BE2C (cell line): ENCODE measurements around the gene ARHGAP6. TPM values are rescaled to one million over a fixed set of nuclear protein-coding genes. Genes with fewer than 3 reads are reported as not detected.

ENCODE experiments used
- DNase-seq: peaks from one replicate; pipeline ENCODE4 v3.0.0-alpha.2; 2020
- H3K27me3 ChIP-seq: fragments of 250-450 bp; sonication (Bioruptor Pico); 2 replicates; pipeline ENCODE4 v1.5.1; 2020; ENCODE audit warnings: mild to moderate bottlenecking
- H3K36me3 ChIP-seq: fragments of 250-450 bp; sonication (Bioruptor Pico); 2 replicates; pipeline ENCODE4 v1.5.1; 2020; ENCODE audit warnings: mild to moderate bottlenecking
- H3K4me1 ChIP-seq: fragments of 250-450 bp; sonication (Bioruptor Pico); 2 replicates; pipeline ENCODE4 v1.5.1; 2020
- H3K4me3 ChIP-seq: 2 replicates; pipeline ENCODE4 v1.5.1; 2011; ENCODE audit warnings: low read depth, low read length
- H3K9me3 ChIP-seq: fragments of 250-450 bp; sonication (Bioruptor Pico); 2 replicates; pipeline ENCODE4 v1.5.1; 2020
- polyA plus RNA-seq: library from polyadenylated mRNA; unstranded; fragments of >200 nt; gene quantifications from one replicate; pipeline ENCODE4 v1.2.1, GENCODE V29; 2012; ENCODE audit warnings: low read depth, missing spikeins; ENCODE audit not compliant: insufficient read length, insufficient read depth
- TF ChIP-seq, protein P1 (sequence below): IDR thresholded peaks from 2 replicates; pipeline ENCODE4 v1.5.1; 2012; ENCODE audit warnings: mild to moderate bottlenecking, low read depth, low read length

The ARHGAP6 gene, protein sequence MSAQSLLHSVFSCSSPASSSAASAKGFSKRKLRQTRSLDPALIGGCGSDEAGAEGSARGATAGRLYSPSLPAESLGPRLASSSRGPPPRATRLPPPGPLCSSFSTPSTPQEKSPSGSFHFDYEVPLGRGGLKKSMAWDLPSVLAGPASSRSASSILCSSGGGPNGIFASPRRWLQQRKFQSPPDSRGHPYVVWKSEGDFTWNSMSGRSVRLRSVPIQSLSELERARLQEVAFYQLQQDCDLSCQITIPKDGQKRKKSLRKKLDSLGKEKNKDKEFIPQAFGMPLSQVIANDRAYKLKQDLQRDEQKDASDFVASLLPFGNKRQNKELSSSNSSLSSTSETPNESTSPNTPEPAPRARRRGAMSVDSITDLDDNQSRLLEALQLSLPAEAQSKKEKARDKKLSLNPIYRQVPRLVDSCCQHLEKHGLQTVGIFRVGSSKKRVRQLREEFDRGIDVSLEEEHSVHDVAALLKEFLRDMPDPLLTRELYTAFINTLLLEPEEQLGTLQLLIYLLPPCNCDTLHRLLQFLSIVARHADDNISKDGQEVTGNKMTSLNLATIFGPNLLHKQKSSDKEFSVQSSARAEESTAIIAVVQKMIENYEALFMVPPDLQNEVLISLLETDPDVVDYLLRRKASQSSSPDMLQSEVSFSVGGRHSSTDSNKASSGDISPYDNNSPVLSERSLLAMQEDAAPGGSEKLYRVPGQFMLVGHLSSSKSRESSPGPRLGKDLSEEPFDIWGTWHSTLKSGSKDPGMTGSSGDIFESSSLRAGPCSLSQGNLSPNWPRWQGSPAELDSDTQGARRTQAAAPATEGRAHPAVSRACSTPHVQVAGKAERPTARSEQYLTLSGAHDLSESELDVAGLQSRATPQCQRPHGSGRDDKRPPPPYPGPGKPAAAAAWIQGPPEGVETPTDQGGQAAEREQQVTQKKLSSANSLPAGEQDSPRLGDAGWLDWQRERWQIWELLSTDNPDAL (N-terminal part only)
- polyA plus RNA-seq: not detected

DNA sequence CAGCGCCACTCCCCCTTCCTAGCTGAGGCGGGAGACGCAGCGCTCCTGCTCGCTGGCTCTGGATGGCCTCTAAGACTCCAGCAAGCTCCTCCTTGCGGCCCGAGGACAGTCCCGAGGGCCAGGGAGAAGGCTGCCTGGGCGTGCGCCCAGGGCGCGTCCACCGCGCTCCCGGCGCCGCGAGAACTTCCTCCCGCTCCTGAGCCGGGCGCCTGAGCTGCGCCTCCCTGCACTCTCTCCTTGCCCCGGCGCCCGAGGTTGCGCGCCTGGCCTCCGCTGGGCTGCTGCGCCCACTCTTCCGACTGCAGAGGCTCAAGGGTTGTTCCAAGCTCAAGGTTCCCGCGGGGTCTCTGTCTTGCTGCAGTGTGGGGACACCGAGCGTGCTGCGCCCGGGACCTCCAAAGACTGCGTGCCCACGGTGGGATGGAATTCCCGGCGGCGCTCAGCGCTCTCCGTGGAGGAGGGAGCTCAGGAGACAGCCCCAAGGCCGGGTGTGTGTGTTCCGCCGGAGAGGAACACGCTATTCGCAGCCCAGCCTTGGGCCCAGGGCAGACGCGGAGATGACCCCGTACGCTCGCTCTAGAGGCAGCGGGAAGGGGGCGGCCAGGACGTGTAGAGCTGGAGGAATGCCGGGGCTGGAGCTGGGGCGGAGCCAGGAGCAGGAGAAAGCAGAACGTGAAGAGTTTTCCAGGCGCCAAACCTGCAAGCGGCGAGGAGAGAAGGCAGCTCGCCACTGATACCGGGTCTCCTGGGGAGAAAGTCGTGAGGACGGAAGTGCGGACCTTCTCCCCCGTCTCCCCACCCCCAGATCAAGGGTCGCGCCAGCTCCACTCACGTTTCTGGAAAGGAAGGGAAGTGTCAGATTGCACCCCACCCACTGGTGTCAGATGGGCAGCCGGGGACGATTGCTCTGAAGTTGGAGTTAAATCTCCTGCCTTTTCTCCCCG, at the start of gene ARHGAP6:
Gene ARHGAP6, minus strand, starts transcription at position 753 of the 944 bp plus-strand sequence. CDS start 1,092 bp downstream, outside the sequence.
- Histone ChIP-seq H3K4me3 (no peak within 1 kb of the TSS), H3K27me3 (peaks cover 15% of the 10 kb centered on the region), H3K4me1 (no peaks in the 10 kb centered on the region), H3K9me3 (no peaks in the 10 kb centered on the region), H3K36me3 (no peaks in the 10 kb centered on the region)
- TF ChIP-seq, protein P1, sequence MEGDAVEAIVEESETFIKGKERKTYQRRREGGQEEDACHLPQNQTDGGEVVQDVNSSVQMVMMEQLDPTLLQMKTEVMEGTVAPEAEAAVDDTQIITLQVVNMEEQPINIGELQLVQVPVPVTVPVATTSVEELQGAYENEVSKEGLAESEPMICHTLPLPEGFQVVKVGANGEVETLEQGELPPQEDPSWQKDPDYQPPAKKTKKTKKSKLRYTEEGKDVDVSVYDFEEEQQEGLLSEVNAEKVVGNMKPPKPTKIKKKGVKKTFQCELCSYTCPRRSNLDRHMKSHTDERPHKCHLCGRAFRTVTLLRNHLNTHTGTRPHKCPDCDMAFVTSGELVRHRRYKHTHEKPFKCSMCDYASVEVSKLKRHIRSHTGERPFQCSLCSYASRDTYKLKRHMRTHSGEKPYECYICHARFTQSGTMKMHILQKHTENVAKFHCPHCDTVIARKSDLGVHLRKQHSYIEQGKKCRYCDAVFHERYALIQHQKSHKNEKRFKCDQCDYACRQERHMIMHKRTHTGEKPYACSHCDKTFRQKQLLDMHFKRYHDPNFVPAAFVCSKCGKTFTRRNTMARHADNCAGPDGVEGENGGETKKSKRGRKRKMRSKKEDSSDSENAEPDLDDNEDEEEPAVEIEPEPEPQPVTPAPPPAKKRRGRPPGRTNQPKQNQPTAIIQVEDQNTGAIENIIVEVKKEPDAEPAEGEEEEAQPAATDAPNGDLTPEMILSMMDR: no peak
- no peak for DNase-seq

DNA sequence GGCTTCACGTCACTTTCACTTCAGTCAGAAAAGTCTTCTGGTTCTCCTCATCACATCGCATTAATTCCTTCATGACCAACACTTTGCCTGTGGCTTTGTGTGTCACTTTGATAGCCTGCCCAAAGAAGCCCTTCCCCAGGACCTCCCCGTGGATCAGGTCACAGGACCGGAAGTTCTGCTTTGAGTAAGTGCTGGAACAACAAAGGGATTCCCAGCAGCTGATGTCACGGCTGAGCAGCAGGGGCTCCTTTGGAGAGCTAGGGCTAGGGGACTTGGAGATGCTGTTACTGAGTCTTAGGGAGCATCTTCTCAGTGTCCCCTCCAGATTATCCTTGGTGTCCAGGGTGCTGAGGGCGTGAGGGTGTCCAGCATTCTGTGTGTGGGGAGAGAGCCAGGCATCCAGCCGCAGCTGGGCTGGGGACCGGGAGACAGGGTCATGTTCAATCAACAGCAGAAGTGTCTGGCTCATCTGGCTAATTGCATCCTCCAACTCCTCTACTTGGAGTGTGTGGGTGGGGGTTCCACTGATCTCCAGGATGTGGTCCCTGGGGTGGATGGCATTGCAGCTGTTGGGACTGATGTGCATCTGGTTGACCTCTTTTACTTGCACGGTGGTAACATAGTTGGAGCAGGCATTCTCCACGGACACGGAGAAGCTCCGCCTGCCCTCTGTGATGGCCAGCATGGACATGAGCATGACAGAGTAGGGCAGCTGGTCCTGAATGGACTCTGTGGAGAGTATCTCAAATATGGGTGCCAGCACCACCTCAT, 39.2 kb upstream of the ARHGAP6 start:
- DNase-seq: no peak
- no peaks in the 10 kb centered on the region for H3K9me3 ChIP-seq
- TF ChIP-seq, protein P1: no peak

DNA sequence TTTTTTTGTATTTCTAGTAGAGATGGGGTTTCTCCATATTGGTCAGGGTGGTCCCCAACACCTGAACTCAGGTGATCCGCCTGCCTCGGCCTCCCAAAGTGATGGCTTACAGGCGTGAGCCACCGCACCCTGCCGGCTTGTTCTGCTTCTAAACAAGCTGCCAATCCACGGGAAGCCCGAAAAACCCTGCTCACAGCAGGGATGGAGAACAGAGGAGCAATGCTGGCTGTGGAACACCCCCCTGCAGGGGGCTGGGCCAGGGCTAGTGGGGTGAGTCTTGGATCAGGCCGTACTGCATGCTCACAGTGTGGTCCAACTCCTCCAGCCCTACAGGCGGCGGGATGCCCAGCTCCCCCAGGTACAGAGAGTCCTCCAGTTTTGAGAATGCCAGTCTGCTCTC, 38.1 kb upstream of the ARHGAP6 start:
- Histone ChIP-seq H3K27me3 (no peaks in the 10 kb centered on the region), H3K4me3 (no peak overlapping the region), H3K9me3 (no peaks in the 10 kb centered on the region), H3K4me1 (no peaks in the 10 kb centered on the region), H3K36me3 (no peaks in the 10 kb centered on the region)
- DNase-seq: no peak
- TF ChIP-seq, protein P1: no peak

More for the DNA sequence above, 39.2 kb upstream of the ARHGAP6 start:
- Histone ChIP-seq H3K4me1 (no peaks in the 10 kb centered on the region), H3K36me3 (no peaks in the 10 kb centered on the region), H3K27me3 (no peaks in the 10 kb centered on the region), H3K4me3 (no peak overlapping the region)

DNA sequence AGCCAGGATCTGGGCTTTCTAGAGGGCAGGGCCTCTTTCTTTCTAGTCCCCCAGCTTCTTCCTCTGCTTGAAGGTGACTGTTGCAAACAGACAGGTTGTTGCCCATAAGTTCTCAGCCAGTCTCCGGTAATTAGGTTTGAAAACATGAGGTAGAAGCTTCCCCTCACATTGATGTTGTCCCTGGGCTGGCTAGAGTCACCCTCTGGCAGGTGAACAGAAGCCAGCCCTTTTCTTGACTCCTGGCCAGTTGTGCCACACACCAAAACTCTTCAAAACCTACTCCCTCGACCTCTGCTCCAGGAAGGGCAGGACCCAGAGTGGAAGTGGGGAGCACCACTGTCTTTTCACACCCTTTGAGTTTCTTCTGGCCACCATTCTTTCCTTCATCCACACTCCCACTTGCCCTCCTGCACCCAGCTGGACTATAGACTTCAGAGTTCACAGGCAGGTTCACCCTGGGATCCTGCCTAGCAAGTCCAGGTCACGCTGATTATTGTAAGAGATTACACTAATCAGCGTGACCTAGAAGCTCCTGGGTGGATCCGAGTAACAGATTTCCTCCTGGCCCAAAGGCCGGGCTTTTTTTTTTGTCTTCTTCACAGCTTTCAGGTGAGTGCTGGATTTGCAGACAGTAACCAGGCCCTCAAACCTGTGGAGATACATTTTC, 37.4 kb upstream of the ARHGAP6 start:
- Histone ChIP-seq H3K27me3 (no peaks in the 10 kb centered on the region), H3K9me3 (no peaks in the 10 kb centered on the region), H3K4me1 (no peaks in the 10 kb centered on the region), H3K36me3 (no peaks in the 10 kb centered on the region), H3K4me3 (no peak overlapping the region)
- TF ChIP-seq, protein P1: no peak
- no peak for DNase-seq

DNA sequence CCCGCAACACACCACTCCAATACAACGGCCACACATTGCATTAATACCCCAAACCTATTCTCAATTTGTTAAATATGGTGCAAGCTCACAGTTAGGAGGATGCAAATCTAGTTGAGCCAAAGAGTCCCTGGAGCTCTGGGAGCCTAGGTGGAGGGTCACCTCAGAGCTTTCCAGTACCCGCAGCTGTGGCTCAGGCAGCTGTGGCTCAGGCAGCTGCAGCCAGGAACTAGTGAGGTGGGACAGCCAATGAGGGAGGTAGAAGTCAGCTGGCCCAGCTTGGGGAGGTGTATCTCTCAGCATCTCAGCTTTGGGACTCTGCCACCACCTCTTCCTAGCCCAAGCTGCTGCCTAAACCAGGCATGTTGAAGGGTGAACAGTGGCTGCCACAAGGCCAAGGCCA, 36.7 kb upstream of the ARHGAP6 start:
- Histone ChIP-seq H3K9me3 (no peaks in the 10 kb centered on the region), H3K36me3 (no peaks in the 10 kb centered on the region), H3K4me1 (no peaks in the 10 kb centered on the region), H3K27me3 (no peaks in the 10 kb centered on the region), H3K4me3 (no peak overlapping the region)
- no peak for DNase-seq
- TF ChIP-seq, protein P1: no peak
